ENCODE data around the gene EPOP. TPM values are rescaled to one million over a fixed set of nuclear protein-coding genes. Genes with fewer than 3 reads are reported as not detected.

EPOP gene
- total and polyA plus RNA-seq, 2 experiments from 2014 or later = 0.42 to 2.4 TPM

- TF ChIP-seq ZNF462 (CRISPR knock-in tag; IDR thresholded peaks at IDR 0.05) (no peak), EZH2phosphoT487 (IDR thresholded peaks at IDR 0.05; ENCODE audit: unreplicated experiment) (no peak), EZH2 (IDR thresholded peaks at IDR 0.05; ENCODE audit: low read depth, unreplicated experiment) (no peak), STAT1 (IDR thresholded peaks at IDR 0.05; ENCODE audit: unreplicated experiment) (no peak), ETS1 (IDR thresholded peaks at IDR 0.05) (no peak), CTCF (conservative IDR thresholded peaks at IDR 0.05; ENCODE audit: low read depth in 2 of 2) (no peak), ZNF114 (CRISPR knock-in tag; IDR thresholded peaks at IDR 0.05) (no peak)
Measured at GRCh38 chr17:38721802-38722201, 47.0 kb upstream of the EPOP start (continued).

Data from GM23338 (cell line).